ENCODE data around the gene NUDT22. TPM values are rescaled to one million over a fixed set of nuclear protein-coding genes. Genes with fewer than 3 reads are reported as not detected.

Gene NUDT22, protein sequence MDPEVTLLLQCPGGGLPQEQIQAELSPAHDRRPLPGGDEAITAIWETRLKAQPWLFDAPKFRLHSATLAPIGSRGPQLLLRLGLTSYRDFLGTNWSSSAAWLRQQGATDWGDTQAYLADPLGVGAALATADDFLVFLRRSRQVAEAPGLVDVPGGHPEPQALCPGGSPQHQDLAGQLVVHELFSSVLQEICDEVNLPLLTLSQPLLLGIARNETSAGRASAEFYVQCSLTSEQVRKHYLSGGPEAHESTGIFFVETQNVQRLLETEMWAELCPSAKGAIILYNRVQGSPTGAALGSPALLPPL
- total RNA-seq = 10 to 100 TPM; 59.1 to 79.1 (median 74.8) TPM
- total RNA-seq (2013) = 60.6 TPM

DNA sequence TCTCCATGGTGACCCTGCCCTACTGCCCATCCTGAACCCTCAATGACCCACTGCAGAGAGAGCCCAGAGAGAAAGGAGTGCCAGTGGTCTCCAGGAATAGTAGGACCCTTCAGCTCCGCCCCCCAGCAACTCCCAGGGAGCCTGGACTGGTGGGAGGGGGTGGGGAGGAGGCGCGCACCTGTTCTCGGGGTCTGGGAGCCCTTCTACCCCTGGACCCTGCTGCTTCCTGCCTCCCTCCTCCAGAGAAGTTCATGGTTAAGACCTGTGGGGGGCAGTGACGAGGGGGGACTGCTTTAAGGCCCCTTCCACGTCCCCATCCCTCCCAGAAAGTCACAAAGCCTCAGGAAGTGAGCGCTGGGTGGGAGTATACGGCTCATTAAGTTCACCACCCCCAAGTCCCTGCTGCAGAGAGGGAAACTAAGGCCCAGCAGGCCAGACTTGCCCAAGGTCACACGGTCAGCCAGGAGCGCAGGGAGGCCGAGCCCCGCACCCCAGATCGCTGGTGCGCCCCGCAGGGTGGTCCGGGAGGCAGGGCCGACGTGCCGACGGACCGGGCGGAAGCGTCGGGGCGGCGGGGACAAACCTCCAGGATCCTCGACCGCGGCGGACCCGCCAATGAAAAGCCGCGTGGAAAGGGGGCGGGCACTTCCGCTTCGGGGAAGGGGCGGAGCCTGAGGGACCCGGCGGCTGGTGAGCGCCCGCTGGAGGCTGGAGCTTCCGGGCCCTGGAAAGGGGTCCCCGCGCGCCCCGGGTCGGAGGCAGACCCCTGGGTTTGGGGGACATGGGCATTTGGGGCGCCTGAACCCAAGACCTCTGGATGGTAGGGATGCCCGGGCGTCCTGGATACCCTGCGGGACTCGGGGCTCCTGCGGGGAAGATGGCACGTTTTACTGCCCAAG lies at the start of gene NUDT22, which contains the start of gene TRPT1:
Gene NUDT22, plus strand, starts transcription at position 667 of the 899 bp plus-strand sequence. CDS start 379 bp downstream, outside the sequence.
Gene TRPT1, minus strand, starts transcription at position 579 of the 899 bp plus-strand sequence. Its CDS starts 326 bp downstream, at position 253.
- intact Hi-C loops (cut with micrococcal nuclease) = no loop called here
- H3K4me1 ChIP-seq (ENCODE audit: control insufficient read depth, insufficient read depth, low read length) = peaks cover 48% of the 10 kb centered on the region
- peaks cover 24 to 52% of the 10 kb centered on the region in 2 donors for H3K4me1 Mint-ChIP-seq

DNA sequence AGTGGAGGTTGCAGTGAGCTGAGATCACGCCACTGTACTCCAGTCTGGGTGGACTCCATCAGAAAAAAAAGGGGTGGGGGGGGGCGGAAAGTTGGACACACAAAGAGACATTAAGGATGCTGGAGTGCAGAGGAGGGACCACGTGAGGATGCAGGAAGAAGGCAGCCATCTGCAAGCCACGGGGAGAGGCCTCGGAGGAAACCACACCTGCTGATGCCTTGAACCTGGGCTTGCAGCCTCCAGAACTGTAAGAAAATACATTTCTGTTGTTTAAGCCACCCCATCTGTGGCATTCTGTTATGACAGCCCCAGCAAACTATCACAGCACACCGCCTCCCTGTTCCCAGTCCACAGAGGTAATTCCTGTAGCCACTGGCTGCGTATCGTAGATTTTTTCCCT lies 49.3 kb upstream of the NUDT22 start:
- Mint-ChIP-seq H3K4me3 (no peak overlapping the region), H3K36me3 (no peaks in the 10 kb centered on the region), H3K4me1 (peaks cover 0 to 4% of the 10 kb centered on the region in 2 donors), H3K27me3 (ENCODE audit: low read depth in 2 of 2) (no peaks in the 10 kb centered on the region), H3K9me3 (no peaks in the 10 kb centered on the region), H3K27ac (no peak overlapping the region)
- Histone ChIP-seq H3K4me1 (ENCODE audit: control insufficient read depth, insufficient read depth, low read length) (peaks cover 6% of the 10 kb centered on the region), H3K27ac (ENCODE audit: low read length) (no peak overlapping the region), H3K27me3 (ENCODE audit: control insufficient read depth, insufficient read depth, low read length) (no peaks in the 10 kb centered on the region), H3K36me3 (ENCODE audit: control insufficient read depth, insufficient read depth, low read length) (no peaks in the 10 kb centered on the region), H3K4me3 (ENCODE audit: low read length) (no peak overlapping the region), H3K9me3 (ENCODE audit: control insufficient read depth, insufficient read depth, low read length) (no peaks in the 10 kb centered on the region)
- DNase-seq (no peak), ATAC-seq (no peak)
- intact Hi-C loops (cut with micrococcal nuclease) = no loop called here
- 54% methylated on average over 6 of the region's 8 CpGs for WGBS (ENCODE audit: insufficient coverage)
- TF ChIP-seq, protein P1, sequence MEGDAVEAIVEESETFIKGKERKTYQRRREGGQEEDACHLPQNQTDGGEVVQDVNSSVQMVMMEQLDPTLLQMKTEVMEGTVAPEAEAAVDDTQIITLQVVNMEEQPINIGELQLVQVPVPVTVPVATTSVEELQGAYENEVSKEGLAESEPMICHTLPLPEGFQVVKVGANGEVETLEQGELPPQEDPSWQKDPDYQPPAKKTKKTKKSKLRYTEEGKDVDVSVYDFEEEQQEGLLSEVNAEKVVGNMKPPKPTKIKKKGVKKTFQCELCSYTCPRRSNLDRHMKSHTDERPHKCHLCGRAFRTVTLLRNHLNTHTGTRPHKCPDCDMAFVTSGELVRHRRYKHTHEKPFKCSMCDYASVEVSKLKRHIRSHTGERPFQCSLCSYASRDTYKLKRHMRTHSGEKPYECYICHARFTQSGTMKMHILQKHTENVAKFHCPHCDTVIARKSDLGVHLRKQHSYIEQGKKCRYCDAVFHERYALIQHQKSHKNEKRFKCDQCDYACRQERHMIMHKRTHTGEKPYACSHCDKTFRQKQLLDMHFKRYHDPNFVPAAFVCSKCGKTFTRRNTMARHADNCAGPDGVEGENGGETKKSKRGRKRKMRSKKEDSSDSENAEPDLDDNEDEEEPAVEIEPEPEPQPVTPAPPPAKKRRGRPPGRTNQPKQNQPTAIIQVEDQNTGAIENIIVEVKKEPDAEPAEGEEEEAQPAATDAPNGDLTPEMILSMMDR (IDR thresholded peaks at IDR 0.05) = no peak

More for the DNA sequence above, at the start of gene NUDT22, which contains the start of gene TRPT1:
- H3K27ac Mint-ChIP-seq = peak within 1 kb of the TSS; percentile 82 to 85
- WGBS (ENCODE audit: insufficient coverage) = under 1% methylated on average over 53 of the region's 54 CpGs
- H3K4me3 Mint-ChIP-seq = peak within 1 kb of the TSS; percentile 88
- no peaks in the 10 kb centered on the region for H3K9me3 Mint-ChIP-seq
- Histone ChIP-seq H3K4me3 (ENCODE audit: low read length) (peak within 1 kb of the TSS; percentile 74), H3K27ac (ENCODE audit: low read length) (peak within 1 kb of the TSS; percentile 67), H3K27me3 (ENCODE audit: control insufficient read depth, insufficient read depth, low read length) (no peaks in the 10 kb centered on the region), H3K36me3 (ENCODE audit: control insufficient read depth, insufficient read depth, low read length) (peaks cover 23% of the 10 kb centered on the region), H3K9me3 (ENCODE audit: control insufficient read depth, insufficient read depth, low read length) (no peaks in the 10 kb centered on the region)
- DNase-seq = peak; percentile 93 to 94
- no peaks in the 10 kb centered on the region for H3K27me3 Mint-ChIP-seq (ENCODE audit: low read depth in 2 of 2)
- TF ChIP-seq, protein P1 (IDR thresholded peaks at IDR 0.05) = peak; percentile 62
- no peaks in the 10 kb centered on the region for H3K36me3 Mint-ChIP-seq
- peak; percentile 68 to 84 (median 76) for ATAC-seq

DNA sequence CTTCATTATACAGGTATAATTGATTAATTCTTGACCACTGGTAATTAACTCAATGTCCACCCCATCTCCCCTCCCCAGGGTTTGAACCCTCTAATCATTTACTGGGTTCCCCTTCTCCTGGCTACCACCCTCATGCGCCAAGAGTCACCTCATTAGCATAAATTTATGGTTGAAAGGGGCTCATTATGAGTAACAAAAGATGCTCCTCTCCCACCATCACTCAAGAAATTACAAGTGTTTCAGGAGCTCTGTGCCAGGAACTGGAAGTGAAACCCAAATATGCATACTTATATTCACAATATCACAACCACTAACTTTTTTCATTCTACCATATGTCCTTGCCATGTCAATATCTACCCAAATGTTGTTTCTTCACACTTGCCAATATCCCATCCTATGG lies 47.9 kb upstream of the NUDT22 start:
- H3K4me3 Mint-ChIP-seq = no peak overlapping the region
- no peak overlapping the region for H3K27ac Mint-ChIP-seq
- H3K36me3 Mint-ChIP-seq = no peaks in the 10 kb centered on the region
- H3K27ac ChIP-seq (ENCODE audit: low read length) = no peak overlapping the region
- no peaks in the 10 kb centered on the region for H3K27me3 Mint-ChIP-seq (ENCODE audit: low read depth in 2 of 2)
- peaks cover 6% of the 10 kb centered on the region for H3K4me1 ChIP-seq (ENCODE audit: control insufficient read depth, insufficient read depth, low read length)
- ATAC-seq (no peak), DNase-seq (no peak)
- no peaks in the 10 kb centered on the region for H3K9me3 Mint-ChIP-seq
- WGBS (ENCODE audit: insufficient coverage) = no CpG with 5 or more reads among the region's 1 CpG
- H3K27me3 ChIP-seq (ENCODE audit: control insufficient read depth, insufficient read depth, low read length) = no peaks in the 10 kb centered on the region
- H3K36me3 ChIP-seq (ENCODE audit: control insufficient read depth, insufficient read depth, low read length) = no peaks in the 10 kb centered on the region
- H3K4me1 Mint-ChIP-seq = peaks cover 0 to 10% of the 10 kb centered on the region in 2 donors
- no peak overlapping the region for H3K4me3 ChIP-seq (ENCODE audit: low read length)
- intact Hi-C loops (cut with micrococcal nuclease) = no loop called here
- H3K9me3 ChIP-seq (ENCODE audit: control insufficient read depth, insufficient read depth, low read length) = no peaks in the 10 kb centered on the region
- TF ChIP-seq, protein P1 (IDR thresholded peaks at IDR 0.05) = no peak
